ENCODE results near the gene DOC2A.

DNA sequence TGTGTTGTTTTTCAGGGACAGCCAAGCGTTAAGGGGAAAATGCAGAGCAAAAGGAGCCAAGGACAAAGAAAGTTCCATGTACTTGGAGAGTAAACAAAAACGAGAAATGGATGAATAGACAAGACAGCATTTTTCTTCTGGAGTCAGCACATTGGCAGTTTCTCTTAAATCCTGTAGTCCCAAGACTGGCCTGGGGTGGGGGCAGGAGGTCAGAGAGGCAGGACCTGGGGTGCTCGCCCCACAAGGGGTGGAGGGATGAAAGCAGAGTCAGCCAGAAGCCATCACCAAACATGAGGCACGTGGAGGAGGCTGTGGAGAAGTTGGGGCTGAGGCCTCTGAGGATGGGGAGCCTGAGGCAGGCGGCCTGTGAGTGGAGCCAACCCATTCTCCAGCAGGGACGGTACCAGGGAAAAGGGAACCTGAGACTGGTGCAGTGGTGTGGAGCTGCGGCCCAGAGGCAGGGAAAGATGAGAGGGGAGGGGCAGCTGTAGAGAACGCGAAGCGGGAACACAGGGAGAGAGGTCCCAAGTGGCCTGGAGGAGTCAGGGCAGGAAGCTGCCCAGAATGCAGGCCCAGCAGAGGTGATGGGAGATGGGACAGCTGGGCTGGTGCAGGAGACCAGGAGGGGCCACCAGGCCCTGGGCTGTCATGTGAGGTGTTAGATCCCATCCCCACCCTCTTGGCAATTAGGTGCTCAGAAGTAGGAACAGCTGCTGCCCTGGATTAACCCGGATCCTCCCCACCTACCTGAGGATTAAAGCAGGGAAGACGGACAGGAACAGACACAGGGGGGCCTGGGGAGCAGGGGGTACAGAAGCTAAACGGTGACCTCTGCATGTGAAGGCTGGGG is 17.0 kb upstream of the DOC2A start:
- TF ChIP-seq, protein P1, sequence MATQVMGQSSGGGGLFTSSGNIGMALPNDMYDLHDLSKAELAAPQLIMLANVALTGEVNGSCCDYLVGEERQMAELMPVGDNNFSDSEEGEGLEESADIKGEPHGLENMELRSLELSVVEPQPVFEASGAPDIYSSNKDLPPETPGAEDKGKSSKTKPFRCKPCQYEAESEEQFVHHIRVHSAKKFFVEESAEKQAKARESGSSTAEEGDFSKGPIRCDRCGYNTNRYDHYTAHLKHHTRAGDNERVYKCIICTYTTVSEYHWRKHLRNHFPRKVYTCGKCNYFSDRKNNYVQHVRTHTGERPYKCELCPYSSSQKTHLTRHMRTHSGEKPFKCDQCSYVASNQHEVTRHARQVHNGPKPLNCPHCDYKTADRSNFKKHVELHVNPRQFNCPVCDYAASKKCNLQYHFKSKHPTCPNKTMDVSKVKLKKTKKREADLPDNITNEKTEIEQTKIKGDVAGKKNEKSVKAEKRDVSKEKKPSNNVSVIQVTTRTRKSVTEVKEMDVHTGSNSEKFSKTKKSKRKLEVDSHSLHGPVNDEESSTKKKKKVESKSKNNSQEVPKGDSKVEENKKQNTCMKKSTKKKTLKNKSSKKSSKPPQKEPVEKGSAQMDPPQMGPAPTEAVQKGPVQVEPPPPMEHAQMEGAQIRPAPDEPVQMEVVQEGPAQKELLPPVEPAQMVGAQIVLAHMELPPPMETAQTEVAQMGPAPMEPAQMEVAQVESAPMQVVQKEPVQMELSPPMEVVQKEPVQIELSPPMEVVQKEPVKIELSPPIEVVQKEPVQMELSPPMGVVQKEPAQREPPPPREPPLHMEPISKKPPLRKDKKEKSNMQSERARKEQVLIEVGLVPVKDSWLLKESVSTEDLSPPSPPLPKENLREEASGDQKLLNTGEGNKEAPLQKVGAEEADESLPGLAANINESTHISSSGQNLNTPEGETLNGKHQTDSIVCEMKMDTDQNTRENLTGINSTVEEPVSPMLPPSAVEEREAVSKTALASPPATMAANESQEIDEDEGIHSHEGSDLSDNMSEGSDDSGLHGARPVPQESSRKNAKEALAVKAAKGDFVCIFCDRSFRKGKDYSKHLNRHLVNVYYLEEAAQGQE (tag by site-specific recombination; IDR thresholded peaks at IDR 0.05) = no peak
- TF ChIP-seq, protein P2, sequence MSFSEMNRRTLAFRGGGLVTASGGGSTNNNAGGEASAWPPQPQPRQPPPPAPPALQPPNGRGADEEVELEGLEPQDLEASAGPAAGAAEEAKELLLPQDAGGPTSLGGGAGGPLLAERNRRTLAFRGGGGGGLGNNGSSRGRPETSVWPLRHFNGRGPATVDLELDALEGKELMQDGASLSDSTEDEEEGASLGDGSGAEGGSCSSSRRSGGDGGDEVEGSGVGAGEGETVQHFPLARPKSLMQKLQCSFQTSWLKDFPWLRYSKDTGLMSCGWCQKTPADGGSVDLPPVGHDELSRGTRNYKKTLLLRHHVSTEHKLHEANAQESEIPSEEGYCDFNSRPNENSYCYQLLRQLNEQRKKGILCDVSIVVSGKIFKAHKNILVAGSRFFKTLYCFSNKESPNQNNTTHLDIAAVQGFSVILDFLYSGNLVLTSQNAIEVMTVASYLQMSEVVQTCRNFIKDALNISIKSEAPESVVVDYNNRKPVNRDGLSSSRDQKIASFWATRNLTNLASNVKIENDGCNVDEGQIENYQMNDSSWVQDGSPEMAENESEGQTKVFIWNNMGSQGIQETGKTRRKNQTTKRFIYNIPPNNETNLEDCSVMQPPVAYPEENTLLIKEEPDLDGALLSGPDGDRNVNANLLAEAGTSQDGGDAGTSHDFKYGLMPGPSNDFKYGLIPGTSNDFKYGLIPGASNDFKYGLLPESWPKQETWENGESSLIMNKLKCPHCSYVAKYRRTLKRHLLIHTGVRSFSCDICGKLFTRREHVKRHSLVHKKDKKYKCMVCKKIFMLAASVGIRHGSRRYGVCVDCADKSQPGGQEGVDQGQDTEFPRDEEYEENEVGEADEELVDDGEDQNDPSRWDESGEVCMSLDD (tag by site-specific recombination; IDR thresholded peaks at IDR 0.05) = no peak
- no peak for TF ChIP-seq ZNF558 (tag by site-specific recombination; IDR thresholded peaks at IDR 0.05)
- TF ChIP-seq, protein P3, sequence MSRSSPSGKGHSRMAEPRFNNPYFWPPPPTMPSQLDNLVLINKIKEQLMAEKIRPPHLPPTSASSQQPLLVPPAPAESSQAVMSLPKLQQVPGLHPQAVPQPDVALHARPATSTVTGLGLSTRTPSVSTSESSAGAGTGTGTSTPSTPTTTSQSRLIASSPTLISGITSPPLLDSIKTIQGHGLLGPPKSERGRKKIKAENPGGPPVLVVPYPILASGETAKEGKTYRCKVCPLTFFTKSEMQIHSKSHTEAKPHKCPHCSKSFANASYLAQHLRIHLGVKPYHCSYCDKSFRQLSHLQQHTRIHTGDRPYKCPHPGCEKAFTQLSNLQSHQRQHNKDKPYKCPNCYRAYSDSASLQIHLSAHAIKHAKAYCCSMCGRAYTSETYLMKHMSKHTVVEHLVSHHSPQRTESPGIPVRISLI (tag by site-specific recombination; IDR thresholded peaks at IDR 0.05) = no peak
- TF ChIP-seq, protein P4, sequence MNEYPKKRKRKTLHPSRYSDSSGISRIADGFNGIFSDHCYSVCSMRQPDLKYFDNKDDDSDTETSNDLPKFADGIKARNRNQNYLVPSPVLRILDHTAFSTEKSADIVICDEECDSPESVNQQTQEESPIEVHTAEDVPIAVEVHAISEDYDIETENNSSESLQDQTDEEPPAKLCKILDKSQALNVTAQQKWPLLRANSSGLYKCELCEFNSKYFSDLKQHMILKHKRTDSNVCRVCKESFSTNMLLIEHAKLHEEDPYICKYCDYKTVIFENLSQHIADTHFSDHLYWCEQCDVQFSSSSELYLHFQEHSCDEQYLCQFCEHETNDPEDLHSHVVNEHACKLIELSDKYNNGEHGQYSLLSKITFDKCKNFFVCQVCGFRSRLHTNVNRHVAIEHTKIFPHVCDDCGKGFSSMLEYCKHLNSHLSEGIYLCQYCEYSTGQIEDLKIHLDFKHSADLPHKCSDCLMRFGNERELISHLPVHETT (tag by site-specific recombination; IDR thresholded peaks at IDR 0.05) = no peak
